ENCODE data around the gene NDE1. TPM values are rescaled to one million over a fixed set of nuclear protein-coding genes. Genes with fewer than 3 reads are reported as not detected.

NDE1 gene
- polyA plus RNA-seq, 2 of the 4 experiments (the other 2 are of a cell fraction), result 27.6 to 30.6 TPM

- H3K27ac ChIP-seq, result no peak overlapping the region
- no peaks in the 10 kb centered on the region for H3K4me1 ChIP-seq
- ATAC-seq (no peak), DNase-seq (ENCODE audit: low read depth in 1 of 2, low spot score in 1 of 2) (no peak), FAIRE-seq (no peak)
- POLR2A ChIA-PET, result no interaction called here
- TF ChIP-seq ZC3H11A (IDR thresholded peaks at IDR 0.05) (no peak), ELK1 (IDR thresholded peaks at IDR 0.05; ENCODE audit: low read depth, low read length) (no peak), KDM5A (IDR thresholded peaks at IDR 0.05) (no peak), POLR2AphosphoS2 (conservative IDR thresholded peaks at IDR 0.05; ENCODE audit: low read length) (no peak), JUN (IDR thresholded peaks at IDR 0.05) (no peak), RARB (CRISPR knock-in tag; IDR thresholded peaks at IDR 0.05) (no peak), PBX3 (IDR thresholded peaks at IDR 0.05) (no peak), HMGXB4 (CRISPR knock-in tag; IDR thresholded peaks at IDR 0.05; ENCODE audit: borderline replicate concordance) (no peak), MYC (IDR thresholded peaks at IDR 0.05; ENCODE audit: borderline replicate concordance, low read length) (no peak), HOXB13 (CRISPR knock-in tag; IDR thresholded peaks at IDR 0.05; ENCODE audit: low read depth) (no peak), RNF2 (IDR thresholded peaks at IDR 0.05; ENCODE audit: borderline replicate concordance, low read depth) (no peak), NFE2L2 (conservative IDR thresholded peaks at IDR 0.05; ENCODE audit: low read length) (no peak), RAD21 (conservative IDR thresholded peaks at IDR 0.05 in 1 of 2, IDR thresholded peaks at IDR 0.05 in 1 of 2) (no peak), HOXA7 (CRISPR knock-in tag; IDR thresholded peaks at IDR 0.05) (no peak)
- no peak overlapping the region for H3K4me2 ChIP-seq
- 38% methylated on average over 6 of the region's 6 CpGs for WGBS (ENCODE audit: missing lambda C conversion rate)
- no peaks in the 10 kb centered on the region for H3K9me3 ChIP-seq
- no peak overlapping the region for H3K4me3 ChIP-seq
- CTCF ChIA-PET, result interaction anchor here (1.1 to 2.4 kb wide), 4 partner anchors 8 to 48 kb away, joined by 3 to 13 read pairs (median 9); no protein-coding TSS in a partner anchor
Observed at GRCh38 chr16:15773968-15774367, 123.9 kb downstream of the NDE1 start.

- no peak for FAIRE-seq
- Histone ChIP-seq H3K27ac (no peak overlapping the region), H3K4me3 (no peak overlapping the region), H3K4me2 (no peak overlapping the region), H3K4me1 (no peaks in the 10 kb centered on the region), H3K9me3 (no peaks in the 10 kb centered on the region)
- POLR2A ChIA-PET, result no interaction called here
- CTCF ChIA-PET, result interaction anchor here (0.8 to 1.1 kb wide), 2 partner anchors 10 to 16 kb away, joined by 3 to 5 read pairs; no protein-coding TSS in a partner anchor
- DNase-seq (ENCODE audit: low read depth in 1 of 2, low spot score in 1 of 2), result peak; percentile 22 to 68
- peak in 1 of 2 experiments; percentile 49; a peak in 3 of 6 replicates for ATAC-seq
- TF ChIP-seq CHD4 (IDR thresholded peaks at IDR 0.05; ENCODE audit: borderline replicate concordance), result no peak
Observed at GRCh38 chr16:15775209-15775608, 125.2 kb downstream of the NDE1 start.

- DNase-seq (ENCODE audit: low read depth in 1 of 2, low spot score in 1 of 2), result no peak
- ATAC-seq, result no peak
- no peak for FAIRE-seq
- no peak overlapping the region for H3K27ac ChIP-seq
- POLR2A ChIA-PET, result no interaction called here
- no peaks in the 10 kb centered on the region for H3K4me1 ChIP-seq
- CTCF ChIA-PET, result interaction anchor here (0.6 to 3.9 kb wide), 5 partner anchors 9 to 152 kb away, joined by 3 to 36 read pairs (median 18); no protein-coding TSS in a partner anchor
- no peak overlapping the region for H3K4me2 ChIP-seq
- 38% methylated on average over 7 of the region's 7 CpGs for WGBS (ENCODE audit: missing lambda C conversion rate)
- H3K4me3 ChIP-seq, result no peak overlapping the region
- no peaks in the 10 kb centered on the region for H3K9me3 ChIP-seq
- no peak for TF ChIP-seq NPAS2 (CRISPR knock-in tag; IDR thresholded peaks at IDR 0.05; ENCODE audit: borderline replicate concordance)
- TF ChIP-seq USF2 (IDR thresholded peaks at IDR 0.05), result no peak
- TF ChIP-seq HEYL (CRISPR knock-in tag; IDR thresholded peaks at IDR 0.05), result no peak
- no peak for TF ChIP-seq RCOR1 (IDR thresholded peaks at IDR 0.05; ENCODE audit: low read depth, low read length)
- TF ChIP-seq HMGXB4 (CRISPR knock-in tag; IDR thresholded peaks at IDR 0.05; ENCODE audit: borderline replicate concordance), result no peak
- TF ChIP-seq SMC3 (IDR thresholded peaks at IDR 0.05), result no peak
- no peak for TF ChIP-seq CBX8 (IDR thresholded peaks at IDR 0.05)
- no peak for TF ChIP-seq HOXB5 (CRISPR knock-in tag; IDR thresholded peaks at IDR 0.05)
- TF ChIP-seq NR3C1 (IDR thresholded peaks at IDR 0.05), result no peak
- no peak for TF ChIP-seq MAFK (IDR thresholded peaks at IDR 0.05; ENCODE audit: partially characterized antibody)
- TF ChIP-seq FOSL2 (IDR thresholded peaks at IDR 0.05), result no peak
- no peak for TF ChIP-seq FOSL2 (CRISPR knock-in tag; IDR thresholded peaks at IDR 0.05)
- no peak for TF ChIP-seq SREBF2 (IDR thresholded peaks at IDR 0.05)
- no peak for TF ChIP-seq KDM5A (IDR thresholded peaks at IDR 0.05)
- TF ChIP-seq ZSCAN20 (CRISPR knock-in tag; IDR thresholded peaks at IDR 0.05), result no peak
- TF ChIP-seq FOXS1 (CRISPR knock-in tag; IDR thresholded peaks at IDR 0.05), result no peak
Observed at GRCh38 chr16:15775663-15776304, 125.7 kb downstream of the NDE1 start.

Data from A549 (cell line).